Subcutaneous adipose tissue (tissue), 4 donors: ENCODE measurements around the gene CMTM8. TPM values are rescaled to one million over a fixed set of nuclear protein-coding genes. Genes with fewer than 3 reads are reported as not detected.

Experiments used
- CTCF ChIP-seq: fragments of 450-650 bp; IDR thresholded peaks from one replicate; pipeline ENCODE4 v1.5.1; 2016; ENCODE audit warnings: low read depth, mild to moderate bottlenecking, control low read depth, antibody characterized with exemption, moderate library complexity
- total RNA-seq, 4 donors: library from RNA; depleted of rRNA; stranded (reverse); fragments of >200 nt; gene quantifications; one replicate each; pipeline ENCODE4 v1.1.0, GENCODE V29; 2016

The CMTM8 gene
- total RNA-seq, 4 donors from 2014 or later, result 1.9 to 10.5 (median 4.8) TPM

DNA sequence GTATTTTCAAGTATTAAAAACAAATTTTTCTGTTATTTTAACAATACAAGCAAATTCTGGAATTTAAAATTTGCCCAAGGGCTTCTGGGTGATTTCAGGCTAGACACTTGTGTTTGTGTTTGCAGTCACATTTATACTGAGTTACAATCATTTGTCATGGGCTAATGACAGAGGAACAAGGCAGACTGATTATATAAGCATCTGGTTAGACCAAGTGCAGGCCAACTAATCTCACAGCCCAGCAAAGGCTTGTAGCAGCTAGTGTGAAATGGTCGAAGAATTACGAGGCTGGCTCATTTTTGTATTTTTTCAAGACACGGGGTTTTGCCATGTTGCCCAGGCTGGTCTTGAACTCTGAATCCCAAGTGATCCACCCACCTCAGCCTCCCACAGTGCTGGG, 52.1 kb downstream of the CMTM8 start:
- TF ChIP-seq CTCF, result no peak

DNA sequence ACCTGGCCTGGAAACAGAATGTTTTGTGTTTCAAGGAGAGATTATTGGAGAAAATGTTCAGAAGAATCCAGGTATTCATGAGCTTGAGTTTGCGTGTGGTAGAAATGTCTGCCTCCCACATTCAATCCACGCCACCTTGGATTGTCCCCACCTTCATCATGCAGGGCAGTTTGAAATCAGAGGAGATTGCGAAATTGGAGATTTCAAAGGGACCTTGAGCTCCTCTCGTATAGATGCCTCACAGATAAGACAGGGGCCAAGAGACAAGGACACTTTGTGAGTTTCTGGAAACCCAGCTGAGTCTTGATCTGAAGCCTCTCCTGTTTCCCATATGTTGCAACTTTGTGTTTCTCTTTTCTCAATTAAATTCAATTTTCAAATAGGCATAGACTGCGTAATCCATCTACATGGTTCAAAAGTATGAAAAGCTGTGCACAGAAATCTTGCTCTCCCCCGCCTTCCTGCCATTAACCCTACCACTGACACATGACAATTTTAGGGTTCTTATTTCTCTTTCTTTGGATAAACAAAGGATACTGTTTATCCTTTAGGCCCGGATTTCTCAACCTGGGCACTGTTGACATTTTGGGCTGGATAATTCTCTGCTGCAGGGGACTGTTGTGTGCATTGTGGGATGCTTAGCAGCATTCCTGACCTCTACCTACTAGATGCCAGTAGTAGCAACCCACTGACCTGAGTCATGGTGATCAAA, 53.8 kb downstream of the CMTM8 start:
- no peak for TF ChIP-seq CTCF

DNA sequence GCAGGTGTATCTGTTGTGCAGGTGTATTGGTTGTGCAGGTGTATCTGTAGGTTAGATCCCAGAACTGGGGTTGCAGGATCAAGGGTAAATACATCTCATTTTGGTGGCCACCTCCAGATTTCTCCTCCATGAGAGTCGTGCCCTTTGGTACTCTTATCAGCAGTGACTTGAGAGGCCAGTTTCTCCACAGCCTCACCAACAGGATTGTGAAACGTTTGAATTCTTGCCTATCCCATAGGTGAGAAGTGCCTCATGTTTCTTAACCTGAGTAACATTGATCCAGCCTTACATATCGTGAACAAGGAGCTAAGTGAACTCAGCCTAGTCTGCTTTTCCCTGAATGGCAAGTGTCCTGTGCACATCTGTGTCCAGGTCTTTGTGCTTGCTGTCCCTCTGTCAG, 55.4 kb downstream of the CMTM8 start:
- TF ChIP-seq CTCF, result no peak

- TF ChIP-seq CTCF, result no peak
Observed at GRCh38 chr3:32296251-32297204, 58.0 kb downstream of the CMTM8 start.

GRCh38 chr3:32297366-32297765, 58.9 kb downstream of the CMTM8 start:
- no peak for TF ChIP-seq CTCF

DNA sequence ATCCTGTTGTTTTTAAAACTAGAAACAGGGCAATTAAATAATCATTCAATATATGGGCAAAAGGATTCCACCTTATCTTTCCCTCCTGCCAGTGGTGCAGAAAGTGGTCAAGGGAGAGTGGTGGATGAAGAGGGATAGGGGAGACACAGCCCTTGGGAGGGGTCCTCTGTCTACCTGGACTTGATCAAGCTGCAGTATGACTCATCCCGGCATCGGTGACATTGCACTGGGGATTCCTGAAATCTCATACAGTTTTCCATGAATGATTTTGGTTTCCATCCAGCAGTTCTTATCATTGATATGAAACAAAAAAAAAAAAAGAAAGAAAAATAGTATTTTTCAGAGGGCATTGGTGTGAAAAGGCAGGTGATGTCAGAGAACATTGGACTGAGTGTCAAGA, 62.9 kb downstream of the CMTM8 start:
- no peak for TF ChIP-seq CTCF
